GM21381 (cell line): Measurements from ENCODE around the gene ANKRD10.

Experiments
- ATAC-seq: cut with Tn5 transposase; IDR thresholded peaks from one replicate; pipeline ENCODE4 v1.9.1; 2021; ENCODE audit warnings: mild to moderate bottlenecking, moderate library complexity; ENCODE audit not compliant: unreplicated experiment

ANKRD10 gene

DNA sequence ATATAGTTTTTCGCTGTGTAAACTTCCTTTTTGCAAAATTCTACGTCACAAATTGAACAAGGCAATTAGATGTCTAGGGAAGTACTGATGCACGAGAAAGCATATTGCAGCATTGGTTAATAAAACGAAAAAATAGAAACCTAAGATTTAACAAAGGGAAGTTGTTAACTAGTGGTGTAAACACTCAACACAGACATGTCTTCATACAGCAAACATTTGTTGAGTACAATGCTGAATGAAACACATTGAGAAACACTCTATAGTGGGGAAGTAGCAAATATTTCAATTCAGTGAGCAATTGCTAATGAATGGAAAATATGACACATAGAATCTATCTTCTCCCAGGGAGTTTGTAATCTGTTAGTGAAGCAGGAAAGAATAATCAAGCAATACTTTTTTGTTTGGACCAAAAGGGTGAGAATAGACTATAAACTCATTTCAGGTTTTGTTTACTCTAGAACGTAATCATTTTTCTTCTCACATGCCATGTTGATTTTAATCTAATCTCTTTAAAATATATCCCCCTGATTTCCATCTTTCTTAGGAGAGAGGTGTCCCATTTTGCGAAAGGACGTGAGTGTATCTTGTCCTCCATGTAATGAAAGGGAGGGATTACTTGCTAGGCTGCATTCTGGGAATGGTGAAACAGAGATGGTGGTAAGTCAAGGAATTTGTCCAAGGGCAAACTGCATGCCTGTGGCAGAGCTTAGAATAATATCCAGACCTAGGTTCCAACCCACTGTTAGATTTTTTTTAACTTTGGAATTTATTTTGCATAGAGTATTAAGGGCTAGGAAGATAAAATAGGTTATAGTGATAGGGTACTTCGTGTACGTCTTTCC, 1.7 kb upstream of the ANKRD10 start:
- no peak for ATAC-seq

GRCh38 chr13:110915874-110916206, 971 bp upstream of the ANKRD10 start:
- no peak for ATAC-seq

DNA sequence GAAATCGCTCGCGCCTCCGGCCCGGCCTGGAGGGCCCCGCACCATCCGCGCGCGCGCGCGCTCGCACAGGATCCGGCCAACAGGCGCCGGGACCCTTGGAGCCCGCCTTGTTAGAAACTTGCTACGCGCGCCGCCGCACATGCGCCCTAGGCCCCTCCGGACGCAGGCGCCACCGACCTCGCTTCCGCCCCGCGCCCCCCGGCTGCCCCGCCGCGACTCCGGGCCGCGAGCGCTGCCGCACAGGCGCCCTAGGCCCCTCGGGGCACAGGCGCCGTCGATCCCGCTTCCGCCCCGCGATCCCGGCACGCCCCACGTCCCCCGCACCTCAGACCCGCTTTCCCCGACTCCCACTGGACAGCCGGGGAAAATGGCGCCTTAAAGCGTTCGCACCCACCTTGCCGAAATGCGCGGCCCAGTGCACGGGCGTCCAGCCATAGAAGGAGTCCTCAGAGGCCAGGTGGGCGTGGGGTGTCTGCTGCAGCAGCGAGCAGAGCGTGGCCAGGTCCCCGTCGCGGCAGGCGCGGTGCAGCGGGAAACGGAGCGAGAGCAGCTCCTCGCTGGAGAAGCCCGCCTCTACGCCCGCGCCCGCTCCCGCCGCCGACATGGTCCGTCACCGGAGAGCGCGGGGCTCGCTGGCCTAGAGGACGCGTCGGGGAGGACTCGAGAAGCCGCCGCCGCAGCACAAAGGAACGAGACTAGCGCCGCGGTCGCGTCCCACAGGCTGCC, 375 bp downstream of the ANKRD10 start:
- ATAC-seq, result peak; percentile 37

DNA sequence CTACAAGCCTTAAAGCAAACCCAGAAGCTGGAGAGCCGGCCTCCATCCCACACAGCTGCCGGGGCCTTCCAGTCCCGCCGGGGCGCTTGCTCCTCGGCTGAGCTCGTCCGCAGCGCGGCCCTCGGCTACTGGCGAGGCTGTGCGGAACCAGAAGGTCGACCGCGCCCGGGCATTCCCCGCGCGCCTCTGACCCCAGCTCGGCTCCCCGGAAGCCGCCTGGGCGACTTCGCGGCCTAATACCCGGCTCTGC, 863 bp downstream of the ANKRD10 start:
- ATAC-seq, result no peak

GRCh38 chr13:110913322-110914080, 1.4 kb downstream of the ANKRD10 start:
- no peak for ATAC-seq

- no peak for ATAC-seq
These were observed 2.2 kb downstream of the ANKRD10 start for GRCh38 chr13:110912651-110913051.

- no peak for ATAC-seq
These were observed 3.0 kb downstream of the ANKRD10 start for GRCh38 chr13:110911880-110912279.

- ATAC-seq, result no peak
These were observed 4.6 kb downstream of the ANKRD10 start for GRCh38 chr13:110910013-110910890.

- no peak for ATAC-seq
These were observed 6.6 kb downstream of the ANKRD10 start for GRCh38 chr13:110907951-110908898.

DNA sequence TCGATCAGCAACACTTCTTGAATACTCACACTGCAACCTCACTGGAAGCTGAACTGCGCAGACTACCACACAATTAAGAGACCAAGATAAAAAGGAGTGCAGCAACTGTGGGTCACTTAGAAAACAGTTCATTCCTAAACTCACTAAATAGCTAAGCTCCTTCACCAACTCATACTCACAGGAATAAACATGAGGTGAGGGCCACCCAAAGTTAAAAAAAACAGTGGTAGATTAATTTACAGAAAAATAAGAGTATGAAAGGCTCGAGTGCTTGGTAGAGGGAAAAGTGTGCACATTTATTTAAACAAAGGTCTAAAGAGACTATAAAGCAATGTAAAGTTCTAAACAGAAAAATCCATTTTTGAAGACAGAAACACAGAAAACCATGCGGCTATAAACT, 7.6 kb downstream of the ANKRD10 start:
- ATAC-seq, result no peak

GRCh38 chr13:110904748-110905147, 10.1 kb downstream of the ANKRD10 start:
- no peak for ATAC-seq

- no peak for ATAC-seq
These were observed 12.5 kb downstream of the ANKRD10 start for GRCh38 chr13:110902370-110902769.

DNA sequence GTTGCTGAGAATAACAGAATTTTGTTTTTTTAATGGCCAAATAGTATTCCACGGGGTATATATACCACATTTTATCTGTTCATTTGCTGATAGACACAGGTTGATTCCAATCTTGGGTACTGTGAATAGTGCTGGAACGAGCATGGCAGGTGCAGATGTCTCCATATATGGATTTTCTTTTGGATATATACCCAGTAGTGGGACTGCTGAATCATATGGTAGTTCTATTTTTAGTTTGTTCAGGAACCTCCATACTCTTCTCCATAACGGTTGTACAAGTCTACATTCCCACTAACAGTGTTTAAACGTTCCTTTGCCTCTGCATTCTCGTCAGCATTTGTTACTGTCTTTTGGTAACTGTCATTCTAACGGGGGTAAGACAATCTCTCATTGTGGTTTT, 17.3 kb downstream of the ANKRD10 start:
- no peak for ATAC-seq

- ATAC-seq, result no peak
These were observed 17.9 kb downstream of the ANKRD10 start for GRCh38 chr13:110897014-110897413.

- ATAC-seq, result no peak
These were observed 20.8 kb downstream of the ANKRD10 start for GRCh38 chr13:110894086-110894485.

- no peak for ATAC-seq
These were observed 21.3 kb downstream of the ANKRD10 start for GRCh38 chr13:110893571-110893970.

DNA sequence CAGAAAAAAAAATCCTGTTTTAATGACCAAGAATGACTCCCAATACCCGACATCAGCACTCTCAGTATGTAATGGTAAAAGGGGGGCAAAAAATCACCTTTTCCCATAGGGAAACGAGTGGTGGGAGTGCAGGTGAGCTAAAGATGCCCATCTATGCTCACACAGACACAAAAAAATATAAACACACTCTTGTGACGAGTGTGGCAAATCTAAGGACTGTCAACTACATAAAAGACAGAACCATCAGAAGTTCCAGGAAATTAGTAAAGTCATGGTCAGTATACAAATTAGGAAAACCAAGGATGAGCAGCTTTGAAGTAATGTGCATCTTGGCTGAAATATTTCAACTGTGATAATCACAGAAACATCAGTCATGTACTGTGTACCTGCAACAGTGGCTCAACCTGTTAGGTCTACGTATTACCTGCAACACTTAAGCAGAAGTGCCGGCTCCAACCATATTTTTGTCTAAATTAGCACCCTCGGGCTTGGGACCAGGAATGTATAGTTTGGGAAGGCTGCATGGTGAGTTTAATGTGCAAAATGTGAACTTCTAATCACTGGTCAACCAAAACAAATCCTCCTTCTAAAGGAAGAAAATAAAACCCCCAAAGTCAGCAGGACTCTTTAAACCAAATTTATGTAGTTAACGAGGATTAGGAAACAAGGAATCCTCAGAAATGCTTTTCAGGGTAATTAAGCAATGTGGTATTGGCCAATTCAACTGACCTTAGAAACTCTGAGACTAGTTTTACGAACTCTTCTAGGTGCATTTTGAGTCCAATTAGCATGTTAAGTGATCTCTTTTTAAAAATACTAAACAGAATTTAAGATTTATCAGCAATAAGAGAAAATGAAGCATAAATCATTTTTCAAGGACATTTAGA, 24.3 kb downstream of the ANKRD10 start:
- ATAC-seq, result no peak

DNA sequence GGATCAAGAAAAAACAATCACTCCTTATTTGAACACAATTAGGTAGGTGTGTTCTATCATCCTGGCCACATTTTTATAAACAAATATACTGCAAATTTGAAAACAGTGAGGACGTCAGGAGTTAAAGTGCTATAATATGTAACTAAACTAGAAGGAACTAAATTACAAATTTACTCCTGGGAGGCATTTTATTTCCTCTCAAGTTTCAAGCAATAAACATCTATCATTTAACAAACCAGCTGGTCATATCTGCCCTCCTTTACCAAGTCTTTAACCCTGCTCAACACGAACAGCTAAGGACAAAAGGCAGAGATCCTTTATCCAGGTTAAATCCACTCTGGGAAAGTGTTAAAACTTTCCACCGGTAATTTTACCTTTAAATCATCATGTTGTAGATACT, 26.5 kb downstream of the ANKRD10 start:
- no peak for ATAC-seq
